GM12878 (cell line): ENCODE results near the gene FMNL3. TPM values are rescaled to one million over a fixed set of nuclear protein-coding genes. Genes with fewer than 3 reads are reported as not detected.

Experiments used
- ATAC-seq: fragments of 200-7000 bp; cut with Tn5 transposase; 3 replicates; pipeline ENCODE4 v1.9.1; 2020; ENCODE audit warnings: mild to moderate bottlenecking, moderate library complexity
- BruUV-seq: library from RNA; stranded (reverse); fragments of 400-500 nt; replicated peaks from 2 replicates; lab custom pipeline; 2021; lab: Mats Ljungman, UMichigan
- CTCF ChIA-PET: fragments of 300-600 bp; sonication (Branson Sonifier 250); formaldehyde crosslinking; extraction: SDS; loops from one replicate; lab custom pipeline; 2021; ENCODE audit warnings: inconsistent platforms; lab: Yijun Ruan, JAX
- POLR2A ChIA-PET: fragments of 350-600 bp; formaldehyde crosslinking; extraction: SDS; loops from one replicate; lab custom pipeline; 2021; ENCODE audit warnings: inconsistent platforms; lab: Charles Lee
- RAD21 ChIA-PET: fragments of 300-600 bp; sonication (Branson Sonifier 250); formaldehyde crosslinking; loops from one replicate; lab custom pipeline; 2023; ENCODE audit warnings: antibody characterized with exemption; ENCODE audit not compliant: unreplicated experiment; lab: Charles Lee
- SMC1A ChIA-PET: fragments of 300-600 bp; sonication (Branson Sonifier 250); formaldehyde crosslinking; loops from one replicate; lab custom pipeline; 2023; ENCODE audit not compliant: unreplicated experiment, uncharacterized antibody; lab: Charles Lee
- DNase-seq: peaks from one replicate; pipeline ENCODE4 v3.0.0-alpha.2; 2011; ENCODE audit warnings: low read depth, low spot score
- FAIRE-seq: peaks from 3 replicates; lab custom pipeline; 2011; peaks lifted over from hg19 to GRCh38; lab: Jason Lieb, UNC
- H2AFZ ChIP-seq: 2 replicates; pipeline ENCODE4 v1.6.0; 2011; ENCODE audit warnings: low read depth, low read length, control low read depth; ENCODE audit not compliant: control insufficient read depth
- H3K27ac ChIP-seq: 2 replicates; pipeline ENCODE4 v1.5.1; 2011; ENCODE audit warnings: control low read depth; ENCODE audit not compliant: control insufficient read depth, insufficient read depth
- H3K27me3 ChIP-seq, 2 experiments: replicated peaks in 1 of 2; 2 replicates each; pipeline versions ENCODE4 v1.6.0 to v1.6.1; 2011; ENCODE audit warnings: low read length in 1 of 2; ENCODE audit not compliant: control insufficient read depth in 2 of 2, insufficient read depth in 2 of 2
- H3K36me3 ChIP-seq, 2 experiments: 2 replicates each; pipeline ENCODE4 v1.5.1; 2011; ENCODE audit warnings: low read length in 1 of 2; ENCODE audit not compliant: control insufficient read depth in 2 of 2, insufficient read depth in 2 of 2
- H3K4me1 ChIP-seq: 2 replicates; pipeline ENCODE4 v1.6.1; 2011; ENCODE audit warnings: mild to moderate bottlenecking, low read length, moderate library complexity, mixed read lengths; ENCODE audit not compliant: control insufficient read depth, insufficient read depth
- H3K4me2 ChIP-seq: 2 replicates; pipeline ENCODE4 v1.6.0; 2011; ENCODE audit warnings: control low read depth; ENCODE audit not compliant: control insufficient read depth, insufficient read depth
- H3K4me3 ChIP-seq: fragments of 200-600 bp; sonication (generic); 2 replicates; pipeline ENCODE4 v1.5.1; 2016
- H3K79me2 ChIP-seq: 2 replicates; pipeline ENCODE4 v1.6.0; 2011; ENCODE audit warnings: low read length; ENCODE audit not compliant: control insufficient read depth, insufficient read depth
- H3K9ac ChIP-seq: 2 replicates; pipeline ENCODE4 v1.8.0; 2011; ENCODE audit warnings: low read length, control low read depth, mixed read lengths; ENCODE audit not compliant: control insufficient read depth, insufficient read depth
- H3K9me3 ChIP-seq: replicated peaks from 3 replicates; pipeline ENCODE4 v1.5.1; 2011; ENCODE audit warnings: mild to moderate bottlenecking, low read length; ENCODE audit not compliant: control insufficient read depth, insufficient read depth
- H4K20me1 ChIP-seq: 2 replicates; pipeline ENCODE4 v1.6.0; 2011; ENCODE audit not compliant: control insufficient read depth, insufficient read depth
- BACH1 ChIP-seq: fragments of 450-650 bp; IDR thresholded peaks from 2 replicates; pipeline ENCODE4 v1.6.1; 2017; ENCODE audit warnings: mild to moderate bottlenecking, borderline replicate concordance
- EP300 ChIP-seq, 2 experiments: fragments of 150-350 bp in 1 of 2; IDR thresholded peaks; 2 replicates each; pipeline ENCODE4 v1.6.1; 2011 to 2012; ENCODE audit warnings: low read depth in 2 of 2, low read length in 2 of 2, borderline replicate concordance in 1 of 2, improper control_type of control experiment in 1 of 2, inconsistent platforms in 1 of 2; ENCODE audit not compliant: control insufficient read depth in 1 of 2
- KDM1A ChIP-seq: fragments of 200-600 bp; sonication (generic); IDR thresholded peaks from 2 replicates; pipeline ENCODE4 v1.6.1; 2016; ENCODE audit warnings: borderline replicate concordance
- NFIC ChIP-seq: IDR thresholded peaks from 2 replicates; pipeline ENCODE4 v1.6.1; 2012; ENCODE audit warnings: low read depth, mild to moderate bottlenecking, inconsistent platforms, low read length, moderate library complexity
- NRF1 ChIP-seq: conservative IDR thresholded peaks from 2 replicates; pipeline ENCODE4 v1.6.1; 2011; ENCODE audit warnings: mild to moderate bottlenecking, low read depth, low read length, improper control_type of control experiment
- SUZ12 ChIP-seq: fragments of 200-600 bp; sonication (generic); IDR thresholded peaks from one replicate; pipeline ENCODE4 v1.6.1; 2018; ENCODE audit warnings: antibody characterized with exemption, mild to moderate bottlenecking; ENCODE audit not compliant: unreplicated experiment
- ZSCAN29 ChIP-seq: fragments of 450-650 bp; IDR thresholded peaks from 2 replicates; pipeline ENCODE4 v1.6.1; 2017; ENCODE audit warnings: mild to moderate bottlenecking, moderate library complexity
- WGBS: methylation state at CpG from one replicate; pipeline ENCODE4 v1.1.6; 2016; ENCODE audit warnings: low lambda C conversion rate; ENCODE audit not compliant: insufficient replicate concordance, insufficient coverage; ENCODE audit errors: missing lambda C conversion rate; 5-methylcytosine and 5-hydroxymethylcytosine counted together
- in situ Hi-C: fragments of 300-500 bp; cut with MboI; formaldehyde crosslinking; loops from 9 replicates; pipeline ENCODE4 v1.14.3; 2018; ENCODE audit warnings: mixed read lengths
- intact Hi-C: fragments of 100-400 bp; cut with micrococcal nuclease; formaldehyde crosslinking; loops from one replicate; pipeline ENCODE4 v1.14.2; 2022; ENCODE audit not compliant: unreplicated experiment
- polyA plus RNA-seq, 11 experiments: library from polyadenylated mRNA; depleted of rRNA in 4 of 11; unstranded in 6 of 11; stranded (reverse) in 5 of 11; fragments of >200 nt; fragmentation: Nextera tagmentation in 4 of 11; fragmentation: Illumina TruSeq in 1 of 11; extraction: Ambion mirVana in 4 of 11; extraction: Trizol in 1 of 11; gene quantifications; 1 replicate in 1 of 11; 2 replicates in 10 of 11; pipeline versions ENCODE4 v1.2.1 to v1.2.3, GENCODE V29; 2011 to 2016; ENCODE audit warnings: inconsistent platforms in 2 of 11, missing spikeins in 2 of 11, low read depth in 1 of 11
- total RNA-seq, 4 experiments: library from RNA; depleted of rRNA in 3 of 4; stranded (reverse); fragments of >200 nt in 3 of 4; fragmentation: Illumina TruSeq in 1 of 4; extraction: Trizol in 1 of 4; gene quantifications; 2 replicates each; pipeline versions ENCODE4 v1.2.1 to v1.2.3, GENCODE V29; 2013 to 2021
- TF ChIP-seq, protein P1 (sequence below): IDR thresholded peaks from 2 replicates; pipeline ENCODE4 v1.6.1; 2012; ENCODE audit warnings: low read depth, low read length, improper control_type of control experiment
- TF ChIP-seq, protein P2 (sequence below): fragments of 150-350 bp; IDR thresholded peaks from 2 replicates; pipeline ENCODE4 v1.6.1; 2016; ENCODE audit warnings: low read depth, low read length

The FMNL3 gene
- total and polyA plus RNA-seq, 10 of the 15 experiments (the other 5 are each of a cell fraction or from before 2014, with no cell fraction given), result 3.0 to 64.9 (median 30.9) TPM

DNA sequence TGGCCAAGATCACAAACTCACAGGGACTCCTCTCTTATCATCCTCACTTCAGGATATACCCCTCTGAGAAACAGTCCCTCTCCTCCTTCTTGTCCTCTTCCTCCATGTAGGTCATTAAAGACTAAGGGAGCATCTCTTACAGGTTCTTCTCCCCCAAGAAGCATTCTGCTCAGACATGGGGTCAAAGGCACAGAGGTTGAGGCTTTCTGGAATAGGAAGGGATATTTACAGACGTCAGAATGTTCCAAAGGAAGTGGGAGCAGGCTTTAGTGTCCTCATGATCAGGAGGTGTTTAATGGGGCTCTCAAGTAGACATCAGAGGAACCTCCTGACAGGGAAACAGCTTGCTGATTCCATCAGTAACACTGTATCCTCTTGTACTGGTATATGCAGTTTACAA lies 47.5 kb downstream of the FMNL3 start:
- Histone ChIP-seq H3K4me3 (no peak overlapping the region), H3K4me1 (peaks cover 43% of the 10 kb centered on the region), H2AFZ (no peak overlapping the region), H3K9me3 (no peaks in the 10 kb centered on the region), H3K36me3 (peaks cover 37 to 40% of the 10 kb centered on the region in 2 experiments), H3K27me3 (no peaks in the 10 kb centered on the region), H3K4me2 (no peak overlapping the region), H3K9ac (no peak overlapping the region), H3K27ac (no peak overlapping the region), H4K20me1 (no peaks in the 10 kb centered on the region), H3K79me2 (peaks cover 28% of the 10 kb centered on the region)
- FAIRE-seq (no peak), ATAC-seq (no peak), DNase-seq (no peak)
- in situ Hi-C loops (no loop called here), intact Hi-C loops (no loop called here)
- ChIA-PET POLR2A (interaction anchor here (6.9 kb wide), 1 partner anchor 44 kb away, joined by 106 read pairs; the partner anchor contains the start of gene FMNL3), SMC1A (interaction anchor here (1.1 to 6.1 kb wide), 5 partner anchors 11 to 82 kb away, joined by 4 to 56 read pairs (median 8); partner anchors contain the start of gene TMBIM6), CTCF (interaction anchor here (0.8 to 6.9 kb wide), 5 partner anchors 14 to 46 kb away, joined by 3 to 87 read pairs (median 6); partner anchors contain the start of gene FMNL3), RAD21 (interaction anchor here (1.3 to 6.8 kb wide), 2 partner anchors 39 to 45 kb away, joined by 5 to 154 read pairs; partner anchors contain the start of gene FMNL3)
- BruUV-seq, result TSS peak; percentile 47
- WGBS, result 95% methylated on average over 1 of the region's 1 CpG
- no peak for TF ChIP-seq KDM1A
- no peak for TF ChIP-seq BACH1
- TF ChIP-seq EP300 (IDR thresholded peaks at IDR 0.05; ENCODE audit: borderline replicate concordance in 1 of 2, control insufficient read depth in 1 of 2, low read depth in 2 of 2, low read length in 2 of 2), result no peak
- TF ChIP-seq NFIC, result no peak
- TF ChIP-seq, protein P1, sequence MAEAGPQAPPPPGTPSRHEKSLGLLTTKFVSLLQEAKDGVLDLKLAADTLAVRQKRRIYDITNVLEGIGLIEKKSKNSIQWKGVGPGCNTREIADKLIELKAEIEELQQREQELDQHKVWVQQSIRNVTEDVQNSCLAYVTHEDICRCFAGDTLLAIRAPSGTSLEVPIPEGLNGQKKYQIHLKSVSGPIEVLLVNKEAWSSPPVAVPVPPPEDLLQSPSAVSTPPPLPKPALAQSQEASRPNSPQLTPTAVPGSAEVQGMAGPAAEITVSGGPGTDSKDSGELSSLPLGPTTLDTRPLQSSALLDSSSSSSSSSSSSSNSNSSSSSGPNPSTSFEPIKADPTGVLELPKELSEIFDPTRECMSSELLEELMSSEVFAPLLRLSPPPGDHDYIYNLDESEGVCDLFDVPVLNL, result no peak
- TF ChIP-seq ZSCAN29, result no peak
- TF ChIP-seq SUZ12, result no peak
- TF ChIP-seq, protein P2, sequence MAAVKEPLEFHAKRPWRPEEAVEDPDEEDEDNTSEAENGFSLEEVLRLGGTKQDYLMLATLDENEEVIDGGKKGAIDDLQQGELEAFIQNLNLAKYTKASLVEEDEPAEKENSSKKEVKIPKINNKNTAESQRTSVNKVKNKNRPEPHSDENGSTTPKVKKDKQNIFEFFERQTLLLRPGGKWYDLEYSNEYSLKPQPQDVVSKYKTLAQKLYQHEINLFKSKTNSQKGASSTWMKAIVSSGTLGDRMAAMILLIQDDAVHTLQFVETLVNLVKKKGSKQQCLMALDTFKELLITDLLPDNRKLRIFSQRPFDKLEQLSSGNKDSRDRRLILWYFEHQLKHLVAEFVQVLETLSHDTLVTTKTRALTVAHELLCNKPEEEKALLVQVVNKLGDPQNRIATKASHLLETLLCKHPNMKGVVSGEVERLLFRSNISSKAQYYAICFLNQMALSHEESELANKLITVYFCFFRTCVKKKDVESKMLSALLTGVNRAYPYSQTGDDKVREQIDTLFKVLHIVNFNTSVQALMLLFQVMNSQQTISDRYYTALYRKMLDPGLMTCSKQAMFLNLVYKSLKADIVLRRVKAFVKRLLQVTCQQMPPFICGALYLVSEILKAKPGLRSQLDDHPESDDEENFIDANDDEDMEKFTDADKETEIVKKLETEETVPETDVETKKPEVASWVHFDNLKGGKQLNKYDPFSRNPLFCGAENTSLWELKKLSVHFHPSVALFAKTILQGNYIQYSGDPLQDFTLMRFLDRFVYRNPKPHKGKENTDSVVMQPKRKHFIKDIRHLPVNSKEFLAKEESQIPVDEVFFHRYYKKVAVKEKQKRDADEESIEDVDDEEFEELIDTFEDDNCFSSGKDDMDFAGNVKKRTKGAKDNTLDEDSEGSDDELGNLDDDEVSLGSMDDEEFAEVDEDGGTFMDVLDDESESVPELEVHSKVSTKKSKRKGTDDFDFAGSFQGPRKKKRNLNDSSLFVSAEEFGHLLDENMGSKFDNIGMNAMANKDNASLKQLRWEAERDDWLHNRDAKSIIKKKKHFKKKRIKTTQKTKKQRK, result no peak
- no peak for TF ChIP-seq NRF1
